ENCODE results near the gene RPS8. TPM values are rescaled to one million over a fixed set of nuclear protein-coding genes. Genes with fewer than 3 reads are reported as not detected.

RPS8 gene
- total and polyA plus RNA-seq, 2 of the 8 experiments (the other 6 are each of a cell fraction or from before 2014, with no cell fraction given), result 2,261 to 2,407 TPM

DNA sequence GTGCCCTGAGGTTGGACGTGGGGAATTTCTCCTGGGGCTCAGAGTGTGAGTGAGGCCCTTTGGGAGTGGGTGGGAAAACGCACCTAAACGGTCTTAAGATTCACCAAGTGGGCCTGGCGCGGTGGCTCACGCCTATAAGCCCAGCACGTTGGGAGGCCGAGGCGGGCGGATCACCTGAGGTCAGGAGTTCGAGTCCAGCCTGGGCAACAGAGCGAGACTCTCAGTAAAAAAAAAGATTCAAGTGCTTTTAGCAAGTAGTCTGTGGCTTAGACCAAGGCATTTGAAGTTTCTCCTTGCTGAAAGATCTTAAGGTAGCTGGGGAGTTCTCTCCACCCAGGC is 1.4 kb downstream of the RPS8 start (continued):
- no peak for TF ChIP-seq CTBP2 (IDR thresholded peaks at IDR 0.05; ENCODE audit: borderline replicate concordance, insufficient read depth, insufficient read length, low read length)
- no peak for TF ChIP-seq KDM4A (IDR thresholded peaks at IDR 0.05; ENCODE audit: low read depth, low read length, severe bottlenecking)
- no peak for TF ChIP-seq RNF2 (IDR thresholded peaks at IDR 0.05; ENCODE audit: borderline replicate concordance, low read depth, low read length, missing control alignments, poor library complexity, severe bottlenecking)
- TF ChIP-seq SRF (IDR thresholded peaks at IDR 0.05; ENCODE audit: low read depth, low read length), result no peak
